GM18858 (cell line): Measurements from ENCODE around the gene KIAA1614.

Experiments
- ATAC-seq: cut with Tn5 transposase; IDR thresholded peaks from one replicate; pipeline ENCODE4 v1.9.1; 2021; ENCODE audit not compliant: unreplicated experiment

Gene KIAA1614

GRCh38 chr1:180908074-180908765 is 4.5 kb upstream of the KIAA1614 start:
- no peak for ATAC-seq

DNA sequence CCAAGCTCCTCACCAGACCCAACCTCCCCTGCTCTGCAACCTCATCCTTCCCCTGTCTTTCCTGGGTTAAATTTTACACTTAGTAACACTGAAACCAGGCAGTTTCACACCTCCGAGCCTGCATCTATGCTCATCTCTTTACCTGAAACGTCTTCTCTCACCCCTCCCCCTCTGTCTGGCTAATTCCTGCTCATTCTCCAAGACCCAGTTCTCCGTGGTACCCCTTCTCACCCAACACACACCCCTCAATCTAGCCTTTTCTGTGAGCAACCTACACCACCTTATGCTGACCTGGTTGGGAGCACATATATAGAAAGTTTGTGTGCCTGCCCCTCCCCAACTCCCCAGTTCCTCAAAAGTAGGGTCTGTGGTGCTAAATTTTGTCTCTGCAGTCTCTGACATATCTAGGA is 3.7 kb upstream of the KIAA1614 start:
- ATAC-seq, result peak; percentile 37

- ATAC-seq, result peak; percentile 28
Observed at GRCh38 chr1:180909462-180909976, 3.2 kb upstream of the KIAA1614 start.

GRCh38 chr1:180911640-180912191 is 981 bp upstream of the KIAA1614 start:
- ATAC-seq, result no peak

DNA sequence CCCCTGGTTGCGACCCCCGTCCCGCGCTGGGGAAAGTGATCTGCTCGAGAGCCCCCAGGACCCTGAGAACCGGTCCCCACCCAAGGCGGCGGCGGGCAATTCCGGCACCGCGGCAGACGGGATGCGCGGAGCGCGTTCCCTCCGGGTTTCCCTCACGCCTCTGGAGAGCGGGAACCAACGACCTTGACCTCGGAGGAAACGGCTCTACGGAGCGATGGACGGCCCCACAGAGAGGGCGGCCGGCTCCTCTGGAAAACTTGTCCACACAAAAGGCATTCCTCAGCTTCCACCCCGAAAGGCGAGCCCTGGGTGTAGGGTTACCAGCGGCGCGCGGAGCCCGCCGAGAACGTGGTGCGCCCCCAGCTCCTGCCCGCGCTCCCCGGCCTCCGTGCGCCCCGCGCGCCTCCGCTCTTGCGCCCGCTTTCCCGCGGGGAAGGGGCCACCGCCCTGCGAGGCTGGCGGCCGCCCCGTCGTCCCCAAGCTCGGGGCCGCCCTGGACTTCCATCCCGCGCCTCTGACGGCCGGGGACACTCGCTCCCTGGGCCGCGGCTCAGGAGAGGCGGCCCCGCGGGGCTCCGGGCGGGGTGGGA is 391 bp upstream of the KIAA1614 start:
- no peak for ATAC-seq

DNA sequence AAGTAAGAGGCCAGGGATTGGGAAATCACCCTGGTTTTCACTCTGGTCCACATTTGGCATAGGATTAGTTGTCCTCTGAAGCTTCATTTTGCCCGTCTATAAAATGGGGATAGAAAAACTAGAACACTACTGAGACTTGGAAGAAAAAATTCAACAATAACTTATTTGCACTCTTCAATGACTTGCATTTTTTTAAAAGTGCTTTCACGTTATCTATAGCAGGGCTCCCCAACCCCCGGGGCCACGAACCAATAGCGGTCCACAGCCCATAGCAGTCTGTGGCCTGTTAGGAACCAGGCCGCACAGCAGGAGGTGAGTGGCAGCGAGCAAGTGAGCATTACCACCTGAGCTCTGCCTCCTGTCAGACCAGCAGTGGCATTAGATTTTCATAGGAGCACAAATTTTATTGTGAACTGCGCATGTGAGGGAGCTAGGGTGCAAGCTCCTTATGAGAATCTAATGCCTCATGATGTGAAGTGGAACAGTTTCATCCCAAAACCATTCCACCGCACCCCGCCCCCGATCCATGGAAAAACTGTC is 2.8 kb downstream of the KIAA1614 start:
- no peak for ATAC-seq

GRCh38 chr1:180916012-180916770 is 3.5 kb downstream of the KIAA1614 start:
- no peak for ATAC-seq

DNA sequence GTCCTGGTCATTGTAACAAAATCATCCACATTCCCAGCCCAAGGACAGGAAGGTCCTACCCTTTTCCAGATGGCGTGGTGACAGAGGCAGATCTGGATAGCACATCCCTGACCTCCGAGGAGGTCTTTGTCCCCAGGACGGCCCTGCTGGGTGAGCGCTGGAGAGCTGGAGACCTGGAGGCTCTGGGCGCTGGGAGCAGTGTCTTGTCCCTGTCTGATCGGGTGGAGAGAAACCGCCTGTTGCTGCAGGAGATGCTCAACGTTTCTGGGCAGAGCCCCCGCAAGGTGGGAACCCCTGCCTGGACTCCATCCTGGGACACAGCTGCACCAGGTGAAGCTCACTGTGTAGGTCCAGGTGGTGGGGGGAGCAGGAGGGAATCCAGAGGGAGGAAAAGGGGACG is 4.1 kb downstream of the KIAA1614 start:
- no peak for ATAC-seq

- ATAC-seq, result no peak
Observed at GRCh38 chr1:180917306-180918065, 4.8 kb downstream of the KIAA1614 start.

DNA sequence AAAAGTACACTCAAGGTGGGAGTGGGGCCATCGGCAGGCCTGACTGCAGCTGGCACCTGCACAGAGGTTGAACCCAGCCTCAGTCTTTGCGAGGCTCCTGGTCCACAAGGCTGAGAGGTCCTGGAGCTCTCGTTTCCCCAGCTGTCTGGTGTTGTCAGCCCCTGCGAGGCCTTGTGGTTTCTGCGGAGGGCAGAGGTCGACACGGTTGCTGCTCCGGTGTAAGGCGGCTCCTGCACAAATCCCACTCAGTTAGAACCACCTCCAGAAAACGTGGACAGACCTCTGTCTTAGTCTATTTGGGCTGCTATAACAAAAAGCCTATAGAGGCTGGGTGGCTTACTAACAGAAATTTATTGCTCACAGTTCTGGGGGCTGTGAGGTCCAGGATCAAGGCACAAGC is 5.8 kb downstream of the KIAA1614 start:
- ATAC-seq, result no peak

GRCh38 chr1:180919183-180919700 is 6.5 kb downstream of the KIAA1614 start:
- no peak for ATAC-seq

GRCh38 chr1:180920193-180920592 is 7.5 kb downstream of the KIAA1614 start:
- no peak for ATAC-seq

DNA sequence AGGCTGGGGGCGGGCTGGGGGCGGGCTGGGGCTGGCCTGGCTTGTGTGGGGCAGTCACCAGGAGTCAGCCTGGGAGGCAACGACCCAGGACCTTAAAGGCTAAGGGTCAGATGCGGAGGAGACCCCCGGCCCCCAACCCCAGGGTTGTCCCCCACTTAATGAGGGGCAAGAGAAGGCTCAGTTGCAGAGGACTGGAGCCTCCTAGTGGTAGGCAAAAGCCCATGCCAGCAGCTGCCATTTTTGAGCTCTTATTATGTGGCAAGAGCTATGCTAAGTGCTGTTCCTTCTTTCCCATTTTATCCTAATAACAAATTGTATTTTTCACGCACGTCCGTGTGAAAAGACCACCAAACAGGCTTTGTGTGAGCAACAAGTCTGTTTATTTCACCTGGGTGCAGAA is 8.0 kb downstream of the KIAA1614 start:
- no peak for ATAC-seq

GRCh38 chr1:180921386-180921785 is 8.7 kb downstream of the KIAA1614 start:
- ATAC-seq, result no peak

DNA sequence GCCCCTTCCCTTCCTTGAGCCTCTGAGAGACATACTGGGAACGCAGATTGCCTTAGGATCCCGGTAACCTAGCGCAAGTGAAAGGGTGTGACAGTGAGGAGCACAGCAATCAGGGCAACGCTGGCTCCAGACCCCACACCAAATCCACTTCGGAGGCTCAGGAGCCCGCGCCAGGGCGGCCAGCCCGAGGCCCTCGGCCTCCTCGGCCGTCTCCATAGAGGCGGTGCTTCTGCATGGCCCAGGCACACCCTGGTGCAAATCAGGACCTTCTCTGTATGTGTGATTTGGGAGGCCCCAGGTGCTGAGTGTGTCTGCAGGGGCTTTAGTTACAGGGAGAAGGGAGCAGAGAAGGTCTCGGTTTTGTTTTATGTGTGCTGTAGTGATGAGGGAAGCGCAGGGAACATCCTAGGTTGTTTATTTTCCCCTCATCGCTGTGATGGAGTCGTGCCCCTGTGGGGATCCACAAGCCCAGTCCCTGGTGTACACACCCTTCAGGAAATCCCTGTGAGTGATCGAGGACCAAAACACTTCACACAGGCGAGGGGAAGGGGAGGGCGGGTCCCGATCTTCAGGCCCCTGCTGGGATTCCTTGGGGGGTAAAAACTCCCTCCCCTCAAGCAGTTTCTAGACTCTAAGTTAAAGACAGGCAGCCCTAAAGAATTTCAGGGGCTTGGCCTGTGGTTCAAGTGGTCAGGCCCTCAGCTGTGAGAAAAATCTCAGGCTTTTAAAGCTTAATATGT is 9.4 kb downstream of the KIAA1614 start:
- ATAC-seq, result no peak

DNA sequence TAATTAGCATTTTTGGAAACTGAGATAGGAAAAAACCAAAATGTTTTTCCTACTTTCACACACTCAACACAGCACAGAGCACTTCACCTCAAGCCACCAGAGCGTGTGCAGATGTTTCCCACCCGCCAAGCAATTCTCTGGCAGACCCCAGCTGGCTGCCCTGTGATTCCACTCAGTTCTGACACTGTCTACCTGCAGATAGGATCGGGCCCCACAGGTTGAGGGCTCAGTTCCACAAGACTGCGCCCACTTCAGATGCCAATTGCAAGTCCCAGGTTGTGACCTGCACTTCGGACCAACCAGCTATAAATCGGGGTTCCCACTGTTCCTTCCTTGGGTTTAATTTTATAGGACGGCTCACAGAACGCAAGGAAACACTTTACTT is 9.9 kb downstream of the KIAA1614 start:
- no peak for ATAC-seq

DNA sequence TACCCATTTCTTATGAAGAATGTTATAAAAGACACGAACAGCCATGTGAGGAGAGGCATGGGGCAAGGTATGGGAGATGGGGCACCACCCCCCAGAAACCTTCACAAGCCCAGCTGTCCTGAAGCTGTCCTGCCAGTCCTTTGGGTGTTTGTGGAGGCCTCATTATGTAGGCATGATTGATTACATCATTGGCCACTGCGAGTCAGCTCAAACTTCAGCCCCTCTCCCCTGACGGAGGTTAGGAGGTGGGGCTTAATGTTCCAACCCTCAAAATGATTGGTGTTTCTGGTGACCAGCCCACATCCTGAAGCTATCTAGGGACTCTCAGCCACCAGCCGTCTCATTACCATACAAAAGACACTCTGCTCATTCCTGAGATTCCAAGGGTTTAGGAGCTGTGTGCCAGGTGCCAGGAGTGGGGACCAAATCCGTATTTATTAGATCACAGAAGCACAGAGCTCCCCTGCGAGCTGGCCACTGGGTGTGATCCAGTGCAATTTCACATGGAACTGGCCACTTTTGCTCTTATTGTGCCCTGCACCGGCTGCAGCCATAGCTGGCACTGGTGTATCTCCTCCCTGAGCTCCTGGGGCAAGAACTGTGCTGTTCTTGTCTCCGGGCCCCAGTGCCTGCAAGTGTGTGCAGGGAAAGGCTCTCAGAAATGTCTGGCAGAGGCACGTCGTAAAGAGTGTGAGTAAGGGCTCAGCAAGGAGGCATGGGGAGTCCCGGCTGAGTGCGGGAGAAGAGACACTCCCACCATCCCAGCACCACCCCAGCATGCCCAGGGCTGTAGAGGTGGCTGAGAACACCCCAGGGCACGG is 10.5 kb downstream of the KIAA1614 start:
- ATAC-seq, result no peak

GRCh38 chr1:180923887-180924286 is 11.2 kb downstream of the KIAA1614 start:
- no peak for ATAC-seq

GRCh38 chr1:180924939-180925338 is 12.2 kb downstream of the KIAA1614 start:
- no peak for ATAC-seq
